Glutamatergic neuron (in vitro differentiated cells): ENCODE data around the gene SERINC5. TPM values are rescaled to one million over a fixed set of nuclear protein-coding genes. Genes with fewer than 3 reads are reported as not detected.
"Not testable (repeated sequence)": the region's sequence is repeated elsewhere in the genome, so short reads cannot be mapped to it uniquely, and the experiment has no call there.

Source experiments
- DNase-seq: peaks from one replicate; pipeline ENCODE4 v3.0.0; 2022
- H3K27ac Mint-ChIP-seq: one replicate; pipeline ENCODE4 v1.8.0; 2020; ENCODE audit warnings: mild to moderate bottlenecking, mixed read lengths, inconsistent platforms; ENCODE audit not compliant: unreplicated experiment
- H3K27me3 Mint-ChIP-seq: one replicate; pipeline ENCODE4 v1.8.0; 2020; ENCODE audit warnings: mild to moderate bottlenecking, moderate library complexity, mixed read lengths, inconsistent platforms; ENCODE audit not compliant: unreplicated experiment
- H3K36me3 Mint-ChIP-seq: one replicate; pipeline ENCODE4 v1.8.0; 2020; ENCODE audit warnings: mild to moderate bottlenecking, mixed read lengths, inconsistent platforms; ENCODE audit not compliant: unreplicated experiment
- H3K4me1 Mint-ChIP-seq: one replicate; pipeline ENCODE4 v1.8.0; 2020; ENCODE audit warnings: mild to moderate bottlenecking, low read depth, mixed read lengths, inconsistent platforms; ENCODE audit not compliant: unreplicated experiment
- H3K4me3 Mint-ChIP-seq: one replicate; pipeline ENCODE4 v1.8.0; 2020; ENCODE audit warnings: mild to moderate bottlenecking, mixed read lengths, inconsistent platforms; ENCODE audit not compliant: unreplicated experiment
- H3K9me3 Mint-ChIP-seq: one replicate; pipeline ENCODE4 v1.8.0; 2020; ENCODE audit warnings: mild to moderate bottlenecking, moderate library complexity, mixed read lengths, inconsistent platforms; ENCODE audit not compliant: unreplicated experiment
- total RNA-seq: library from RNA; stranded (reverse); fragmentation: NEBNext Ultra II Directional; extraction: Animal tissue kit (Norgen Biotek cat#: 25700); gene quantifications from one replicate; pipeline ENCODE4 v1.2.1, GENCODE V29; 2021; ENCODE audit not compliant: unreplicated experiment
- TF ChIP-seq, protein P1 (sequence below): fragments of 200-600 bp; sonication (generic); IDR thresholded peaks from one replicate; pipeline ENCODE4 v1.5.0; 2021; ENCODE audit not compliant: partially characterized antibody, unreplicated experiment

Gene SERINC5
- total RNA-seq, 1 donor from 2014 or later = 15.1 TPM

DNA sequence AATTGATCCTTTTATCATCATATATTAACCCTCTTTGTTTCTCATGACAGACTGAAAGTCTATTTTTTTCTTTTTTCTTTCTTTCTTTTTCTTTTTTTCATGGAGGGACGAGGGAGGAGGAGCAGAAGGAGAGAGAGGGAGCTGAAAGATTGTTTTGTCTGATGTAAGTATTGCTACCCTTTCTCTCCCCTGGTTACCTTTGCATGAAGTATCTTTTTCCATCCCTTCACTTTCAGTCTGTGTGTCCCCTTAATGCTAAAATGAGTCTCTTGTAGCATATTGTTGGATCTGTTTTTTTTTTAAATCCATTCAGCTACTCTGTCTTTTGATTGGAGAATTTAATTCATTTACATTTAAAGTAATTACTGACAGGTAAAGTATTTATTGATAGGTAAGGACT, 27.5 kb upstream of the SERINC5 start:
- Mint-ChIP-seq H3K27ac (no peak overlapping the region), H3K36me3 (no peaks in the 10 kb centered on the region), H3K4me1 (no peaks in the 10 kb centered on the region), H3K9me3 (no peaks in the 10 kb centered on the region), H3K4me3 (no peak overlapping the region), H3K27me3 (no peaks in the 10 kb centered on the region)
- TF ChIP-seq, protein P1, sequence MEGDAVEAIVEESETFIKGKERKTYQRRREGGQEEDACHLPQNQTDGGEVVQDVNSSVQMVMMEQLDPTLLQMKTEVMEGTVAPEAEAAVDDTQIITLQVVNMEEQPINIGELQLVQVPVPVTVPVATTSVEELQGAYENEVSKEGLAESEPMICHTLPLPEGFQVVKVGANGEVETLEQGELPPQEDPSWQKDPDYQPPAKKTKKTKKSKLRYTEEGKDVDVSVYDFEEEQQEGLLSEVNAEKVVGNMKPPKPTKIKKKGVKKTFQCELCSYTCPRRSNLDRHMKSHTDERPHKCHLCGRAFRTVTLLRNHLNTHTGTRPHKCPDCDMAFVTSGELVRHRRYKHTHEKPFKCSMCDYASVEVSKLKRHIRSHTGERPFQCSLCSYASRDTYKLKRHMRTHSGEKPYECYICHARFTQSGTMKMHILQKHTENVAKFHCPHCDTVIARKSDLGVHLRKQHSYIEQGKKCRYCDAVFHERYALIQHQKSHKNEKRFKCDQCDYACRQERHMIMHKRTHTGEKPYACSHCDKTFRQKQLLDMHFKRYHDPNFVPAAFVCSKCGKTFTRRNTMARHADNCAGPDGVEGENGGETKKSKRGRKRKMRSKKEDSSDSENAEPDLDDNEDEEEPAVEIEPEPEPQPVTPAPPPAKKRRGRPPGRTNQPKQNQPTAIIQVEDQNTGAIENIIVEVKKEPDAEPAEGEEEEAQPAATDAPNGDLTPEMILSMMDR = no peak
- DNase-seq = no peak

DNA sequence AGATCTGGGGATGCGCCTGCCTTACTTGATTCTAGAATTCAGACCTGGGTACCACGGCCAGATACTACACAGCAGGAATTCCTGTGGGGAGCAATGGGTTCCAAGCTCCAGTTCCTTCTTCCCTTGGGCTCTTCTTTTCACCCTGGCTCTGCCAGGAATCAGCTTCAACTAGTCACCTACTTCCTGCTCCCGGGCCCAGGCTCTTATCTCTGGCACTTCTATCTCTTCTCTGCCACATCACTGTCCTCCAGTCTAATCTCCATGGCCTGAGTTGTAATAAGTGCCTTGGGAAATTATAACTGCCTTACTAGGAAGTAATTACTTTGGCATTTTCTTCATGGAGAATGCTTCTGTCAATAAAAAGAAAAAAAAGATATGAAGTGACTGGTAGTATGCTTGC, 26.2 kb upstream of the SERINC5 start:
- Mint-ChIP-seq H3K27me3 (no peaks in the 10 kb centered on the region), H3K4me1 (no peaks in the 10 kb centered on the region), H3K27ac (no peak overlapping the region), H3K36me3 (no peaks in the 10 kb centered on the region), H3K9me3 (no peaks in the 10 kb centered on the region), H3K4me3 (no peak overlapping the region)
- TF ChIP-seq, protein P1 = no peak
- no peak for DNase-seq

DNA sequence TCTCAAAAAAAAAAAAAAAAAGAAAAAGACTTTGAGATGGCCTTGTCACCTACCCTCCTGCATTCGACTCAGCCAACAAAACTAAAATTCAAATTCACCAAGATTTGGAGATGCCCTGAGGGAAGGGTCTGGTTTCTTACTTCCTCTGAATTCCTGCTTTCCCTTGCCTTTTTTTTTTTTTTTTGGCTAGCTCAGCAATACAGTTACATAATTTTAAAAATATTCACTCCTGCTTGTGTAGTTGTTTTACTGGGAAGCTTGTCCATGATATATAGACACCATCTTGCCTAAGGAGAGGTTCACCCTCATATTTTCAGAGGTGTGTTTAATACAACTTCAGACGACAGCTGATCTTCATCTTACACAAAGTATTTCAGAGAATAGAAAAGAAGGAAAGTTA, 21.3 kb upstream of the SERINC5 start:
- TF ChIP-seq, protein P1 = no peak
- DNase-seq = no peak
- H3K27me3 Mint-ChIP-seq = no peaks in the 10 kb centered on the region
- H3K4me1 Mint-ChIP-seq = no peaks in the 10 kb centered on the region
- H3K27ac Mint-ChIP-seq = no peak overlapping the region
- H3K4me3 Mint-ChIP-seq = no peak overlapping the region
- H3K36me3 Mint-ChIP-seq = no peaks in the 10 kb centered on the region
- no peaks in the 10 kb centered on the region for H3K9me3 Mint-ChIP-seq

DNA sequence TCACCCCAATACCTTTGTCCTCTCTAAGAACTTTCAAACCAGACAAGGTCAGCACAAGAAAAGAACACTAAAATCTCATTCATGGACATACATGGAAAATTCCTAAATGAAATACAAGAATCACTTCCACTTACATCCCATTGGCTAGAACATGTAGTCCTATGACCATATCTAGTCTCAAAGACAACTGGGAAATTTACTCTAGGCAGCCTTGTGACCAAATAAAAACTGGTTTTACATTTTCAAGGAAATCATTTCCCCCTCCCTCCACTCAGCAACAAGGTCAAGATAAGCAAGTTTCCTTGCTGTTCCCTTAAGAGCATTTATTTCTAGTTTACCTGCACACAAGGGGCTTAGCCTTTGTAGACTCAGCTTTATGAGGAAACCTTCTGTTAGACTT, 20.3 kb upstream of the SERINC5 start:
- no peaks in the 10 kb centered on the region for H3K9me3 Mint-ChIP-seq
- H3K4me1 Mint-ChIP-seq = no peaks in the 10 kb centered on the region
- no peak for DNase-seq

DNA sequence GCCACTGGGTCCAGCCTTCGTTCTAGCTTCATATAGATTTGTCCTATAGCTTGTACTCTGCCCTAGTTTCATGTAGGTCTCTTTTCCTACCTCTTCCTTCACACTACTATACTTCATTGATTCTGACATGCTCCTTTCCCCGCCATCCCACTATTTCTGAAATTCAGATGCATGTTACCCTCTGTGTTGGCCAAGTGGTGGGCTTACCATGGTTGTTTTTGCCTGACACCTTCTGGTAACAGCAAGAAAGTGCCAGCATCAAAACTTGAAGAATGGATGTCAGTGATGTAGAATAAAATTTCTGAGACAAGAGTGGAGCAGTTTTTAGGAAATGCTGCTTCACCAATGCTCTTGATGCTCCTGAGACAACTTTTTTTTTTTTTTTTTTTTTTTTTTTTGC, 19.5 kb upstream of the SERINC5 start:
- Mint-ChIP-seq H3K27ac (no peak overlapping the region), H3K27me3 (no peaks in the 10 kb centered on the region), H3K4me3 (no peak overlapping the region), H3K9me3 (no peaks in the 10 kb centered on the region), H3K4me1 (no peaks in the 10 kb centered on the region), H3K36me3 (no peaks in the 10 kb centered on the region)
- TF ChIP-seq, protein P1 = no peak
- DNase-seq = no peak

More for the DNA sequence above, 20.3 kb upstream of the SERINC5 start:
- H3K4me3 Mint-ChIP-seq = no peak overlapping the region
- no peaks in the 10 kb centered on the region for H3K36me3 Mint-ChIP-seq
- no peaks in the 10 kb centered on the region for H3K27me3 Mint-ChIP-seq
- no peak overlapping the region for H3K27ac Mint-ChIP-seq
- TF ChIP-seq, protein P1 = no peak

DNA sequence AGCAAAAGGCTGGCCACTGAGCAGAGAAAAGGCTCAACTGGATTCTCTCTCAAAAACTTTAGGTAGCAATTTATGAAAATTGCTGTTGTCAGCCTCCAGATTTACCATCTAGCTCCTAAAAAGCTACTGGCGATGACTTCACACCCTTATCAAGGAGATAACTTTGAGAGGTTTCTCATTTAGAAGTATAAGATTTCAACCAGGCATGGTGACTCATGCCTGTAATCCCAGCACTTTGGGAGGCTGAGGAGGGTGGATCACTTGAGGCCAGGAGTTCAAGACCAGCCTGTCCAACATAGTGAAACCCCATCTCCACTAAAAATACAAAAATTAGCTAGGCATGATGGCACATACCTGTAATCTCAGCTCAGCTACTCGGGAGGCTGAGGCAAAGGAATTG, 14.7 kb upstream of the SERINC5 start:
- not testable (repeated sequence) for H3K27me3 Mint-ChIP-seq, H3K4me1 Mint-ChIP-seq, DNase-seq, H3K4me3 Mint-ChIP-seq, H3K9me3 Mint-ChIP-seq, H3K27ac Mint-ChIP-seq, H3K36me3 Mint-ChIP-seq
